ENCODE data around the gene PTBP3. TPM values are rescaled to one million over a fixed set of nuclear protein-coding genes. Genes with fewer than 3 reads are reported as not detected.

PTBP3 gene
- total and polyA plus RNA-seq, 2 of the 13 experiments (the other 11 are each of a cell fraction or from before 2014, with no cell fraction given), result 52.8 to 61.1 TPM

DNA sequence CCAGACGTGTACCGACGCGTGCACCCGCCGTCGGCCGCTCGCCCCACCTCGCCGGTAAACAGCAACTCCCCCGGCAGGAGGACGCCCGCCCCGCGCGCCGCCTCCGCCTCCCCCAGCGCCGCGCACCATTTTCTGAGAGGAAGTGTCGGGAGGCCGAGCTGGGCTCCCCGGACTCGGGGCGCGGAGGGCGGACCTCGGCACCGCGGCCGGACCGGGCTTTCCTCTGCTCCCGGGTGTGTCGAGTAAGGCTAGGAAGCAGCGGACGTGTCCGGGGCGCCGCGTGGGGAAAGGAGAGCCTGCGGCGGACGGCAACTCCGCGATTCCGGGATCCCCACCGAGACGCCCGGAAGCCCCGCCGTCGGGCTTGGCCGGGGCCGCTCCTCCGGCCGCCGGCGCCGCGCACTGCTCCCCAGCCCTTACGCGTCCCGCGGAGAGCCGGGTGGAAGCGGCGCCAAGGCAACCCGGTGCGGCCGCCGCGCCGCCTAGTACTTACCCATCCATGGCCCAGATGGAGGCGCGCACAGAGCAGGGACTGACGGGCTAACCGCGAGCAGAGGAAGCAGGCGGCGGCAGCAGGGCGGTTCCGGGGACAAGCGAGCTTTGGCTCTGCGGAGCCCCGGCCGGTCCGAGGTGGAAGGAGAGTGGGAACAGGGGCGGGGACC, at the start of gene PTBP3 (continued):
- TF ChIP-seq GLI4 (CRISPR knock-in tag; IDR thresholded peaks at IDR 0.05; ENCODE audit: borderline replicate concordance) (peak; percentile 79; the same call in 1 of the 2 replicates), MEIS2 (CRISPR knock-in tag; IDR thresholded peaks at IDR 0.05) (no peak; the same call in none of the 2 replicates), SALL1 (CRISPR knock-in tag; IDR thresholded peaks at IDR 0.05) (peak; percentile 48), ZNF460 (CRISPR knock-in tag; IDR thresholded peaks at IDR 0.05; ENCODE audit: borderline replicate concordance) (no peak; the same call in 1 of the 2 replicates), ZSCAN30 (CRISPR knock-in tag; IDR thresholded peaks at IDR 0.05) (no peak), KLF16 (CRISPR knock-in tag; IDR thresholded peaks at IDR 0.05) (no peak; a peak in 1 of 4 replicates), GABPB1 (CRISPR knock-in tag; IDR thresholded peaks at IDR 0.05) (peak; percentile 84), MXD4 (CRISPR knock-in tag; IDR thresholded peaks at IDR 0.05) (peak; percentile 77), DNMT1 (CRISPR knock-in tag; IDR thresholded peaks at IDR 0.05) (peak; percentile 38; the same call in 1 of the 2 replicates), ZNF616 (CRISPR knock-in tag; IDR thresholded peaks at IDR 0.05; ENCODE audit: low read depth) (no peak), ZNF441 (CRISPR knock-in tag; IDR thresholded peaks at IDR 0.05; ENCODE audit: borderline replicate concordance) (no peak), SMAD3 (CRISPR knock-in tag; IDR thresholded peaks at IDR 0.05) (0 out of 2 replicates have a peak, but pooled peaks have one; percentile 42), KDM6A (CRISPR knock-in tag; IDR thresholded peaks at IDR 0.05; ENCODE audit: low read depth) (no peak), PRPF4 (IDR thresholded peaks at IDR 0.05; ENCODE audit: low read depth, low read length, poor library complexity, severe bottlenecking) (no peak), TBL1XR1 (IDR thresholded peaks at IDR 0.05; ENCODE audit: borderline replicate concordance, low read length, partially characterized antibody) (no peak)
- TF ChIP-seq, protein P1, sequence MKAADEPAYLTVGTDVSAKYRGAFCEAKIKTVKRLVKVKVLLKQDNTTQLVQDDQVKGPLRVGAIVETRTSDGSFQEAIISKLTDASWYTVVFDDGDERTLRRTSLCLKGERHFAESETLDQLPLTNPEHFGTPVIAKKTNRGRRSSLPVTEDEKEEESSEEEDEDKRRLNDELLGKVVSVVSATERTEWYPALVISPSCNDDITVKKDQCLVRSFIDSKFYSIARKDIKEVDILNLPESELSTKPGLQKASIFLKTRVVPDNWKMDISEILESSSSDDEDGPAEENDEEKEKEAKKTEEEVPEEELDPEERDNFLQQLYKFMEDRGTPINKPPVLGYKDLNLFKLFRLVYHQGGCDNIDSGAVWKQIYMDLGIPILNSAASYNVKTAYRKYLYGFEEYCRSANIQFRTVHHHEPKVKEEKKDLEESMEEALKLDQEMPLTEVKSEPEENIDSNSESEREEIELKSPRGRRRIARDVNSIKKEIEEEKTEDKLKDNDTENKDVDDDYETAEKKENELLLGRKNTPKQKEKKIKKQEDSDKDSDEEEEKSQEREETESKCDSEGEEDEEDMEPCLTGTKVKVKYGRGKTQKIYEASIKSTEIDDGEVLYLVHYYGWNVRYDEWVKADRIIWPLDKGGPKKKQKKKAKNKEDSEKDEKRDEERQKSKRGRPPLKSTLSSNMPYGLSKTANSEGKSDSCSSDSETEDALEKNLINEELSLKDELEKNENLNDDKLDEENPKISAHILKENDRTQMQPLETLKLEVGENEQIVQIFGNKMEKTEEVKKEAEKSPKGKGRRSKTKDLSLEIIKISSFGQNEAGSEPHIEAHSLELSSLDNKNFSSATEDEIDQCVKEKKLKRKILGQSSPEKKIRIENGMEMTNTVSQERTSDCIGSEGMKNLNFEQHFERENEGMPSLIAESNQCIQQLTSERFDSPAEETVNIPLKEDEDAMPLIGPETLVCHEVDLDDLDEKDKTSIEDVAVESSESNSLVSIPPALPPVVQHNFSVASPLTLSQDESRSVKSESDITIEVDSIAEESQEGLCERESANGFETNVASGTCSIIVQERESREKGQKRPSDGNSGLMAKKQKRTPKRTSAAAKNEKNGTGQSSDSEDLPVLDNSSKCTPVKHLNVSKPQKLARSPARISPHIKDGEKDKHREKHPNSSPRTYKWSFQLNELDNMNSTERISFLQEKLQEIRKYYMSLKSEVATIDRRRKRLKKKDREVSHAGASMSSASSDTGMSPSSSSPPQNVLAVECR (CRISPR knock-in tag; IDR thresholded peaks at IDR 0.05; ENCODE audit: borderline replicate concordance), result peak; percentile 84
- TF ChIP-seq, protein P2, sequence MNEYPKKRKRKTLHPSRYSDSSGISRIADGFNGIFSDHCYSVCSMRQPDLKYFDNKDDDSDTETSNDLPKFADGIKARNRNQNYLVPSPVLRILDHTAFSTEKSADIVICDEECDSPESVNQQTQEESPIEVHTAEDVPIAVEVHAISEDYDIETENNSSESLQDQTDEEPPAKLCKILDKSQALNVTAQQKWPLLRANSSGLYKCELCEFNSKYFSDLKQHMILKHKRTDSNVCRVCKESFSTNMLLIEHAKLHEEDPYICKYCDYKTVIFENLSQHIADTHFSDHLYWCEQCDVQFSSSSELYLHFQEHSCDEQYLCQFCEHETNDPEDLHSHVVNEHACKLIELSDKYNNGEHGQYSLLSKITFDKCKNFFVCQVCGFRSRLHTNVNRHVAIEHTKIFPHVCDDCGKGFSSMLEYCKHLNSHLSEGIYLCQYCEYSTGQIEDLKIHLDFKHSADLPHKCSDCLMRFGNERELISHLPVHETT (CRISPR knock-in tag; conservative IDR thresholded peaks at IDR 0.05), result peak; percentile 82
- TF ChIP-seq, protein P3, sequence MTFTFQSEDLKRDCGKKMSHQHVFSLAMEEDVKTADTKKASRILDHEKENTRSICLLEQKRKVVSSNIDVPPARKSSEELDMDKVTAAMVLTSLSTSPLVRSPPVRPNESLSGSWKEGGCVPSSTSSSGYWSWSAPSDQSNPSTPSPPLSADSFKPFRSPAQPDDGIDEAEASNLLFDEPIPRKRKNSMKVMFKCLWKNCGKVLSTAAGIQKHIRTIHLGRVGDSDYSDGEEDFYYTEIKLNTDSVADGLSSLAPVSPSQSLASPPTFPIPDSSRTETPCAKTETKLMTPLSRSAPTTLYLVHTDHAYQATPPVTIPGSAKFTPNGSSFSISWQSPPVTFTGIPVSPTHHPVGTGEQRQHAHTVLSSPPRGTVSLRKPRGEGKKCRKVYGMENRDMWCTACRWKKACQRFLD (CRISPR knock-in tag; IDR thresholded peaks at IDR 0.05; ENCODE audit: borderline replicate concordance), result 0 out of 2 replicates have a peak, but pooled peaks have one; percentile 58
- TF ChIP-seq, protein P4, sequence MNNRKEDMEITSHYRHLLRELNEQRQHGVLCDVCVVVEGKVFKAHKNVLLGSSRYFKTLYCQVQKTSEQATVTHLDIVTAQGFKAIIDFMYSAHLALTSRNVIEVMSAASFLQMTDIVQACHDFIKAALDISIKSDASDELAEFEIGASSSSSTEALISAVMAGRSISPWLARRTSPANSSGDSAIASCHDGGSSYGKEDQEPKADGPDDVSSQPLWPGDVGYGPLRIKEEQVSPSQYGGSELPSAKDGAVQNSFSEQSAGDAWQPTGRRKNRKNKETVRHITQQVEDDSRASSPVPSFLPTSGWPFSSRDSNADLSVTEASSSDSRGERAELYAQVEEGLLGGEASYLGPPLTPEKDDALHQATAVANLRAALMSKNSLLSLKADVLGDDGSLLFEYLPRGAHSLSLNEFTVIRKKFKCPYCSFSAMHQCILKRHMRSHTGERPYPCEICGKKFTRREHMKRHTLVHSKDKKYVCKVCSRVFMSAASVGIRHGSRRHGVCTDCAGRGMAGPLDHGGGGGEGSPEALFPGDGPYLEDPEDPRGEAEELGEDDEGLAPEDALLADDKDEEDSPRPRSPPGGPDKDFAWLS (CRISPR knock-in tag; IDR thresholded peaks at IDR 0.05; ENCODE audit: borderline replicate concordance), result no peak
- TF ChIP-seq, protein P5, sequence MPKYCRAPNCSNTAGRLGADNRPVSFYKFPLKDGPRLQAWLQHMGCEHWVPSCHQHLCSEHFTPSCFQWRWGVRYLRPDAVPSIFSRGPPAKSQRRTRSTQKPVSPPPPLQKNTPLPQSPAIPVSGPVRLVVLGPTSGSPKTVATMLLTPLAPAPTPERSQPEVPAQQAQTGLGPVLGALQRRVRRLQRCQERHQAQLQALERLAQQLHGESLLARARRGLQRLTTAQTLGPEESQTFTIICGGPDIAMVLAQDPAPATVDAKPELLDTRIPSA (CRISPR knock-in tag; IDR thresholded peaks at IDR 0.05; ENCODE audit: borderline replicate concordance), result 0 out of 2 replicates have a peak, but pooled peaks have one; percentile 49
